AG10803 (cell line): ENCODE measurements around the gene MFSD1.

Source experiments
- DNase-seq: peaks from one replicate; pipeline ENCODE4 v3.0.0; 2010; ENCODE audit warnings: low read depth
- H3K4me3 ChIP-seq: 2 replicates; pipeline ENCODE4 v1.5.1; 2011; ENCODE audit warnings: mild to moderate bottlenecking, low read length, control low read depth
- CTCF ChIP-seq: conservative IDR thresholded peaks from 2 replicates; pipeline ENCODE4 v1.5.1; 2011; ENCODE audit warnings: mild to moderate bottlenecking, low read length, control low read depth, inconsistent platforms

Gene MFSD1

GRCh38 chr3:158792709-158793108 is 9.1 kb upstream of the MFSD1 start:
- no peak overlapping the region for H3K4me3 ChIP-seq
- DNase-seq: peak; percentile 92
- TF ChIP-seq CTCF: no peak

GRCh38 chr3:158794206-158794605 is 7.6 kb upstream of the MFSD1 start:
- no peak overlapping the region for H3K4me3 ChIP-seq
- no peak for DNase-seq
- TF ChIP-seq CTCF: no peak

GRCh38 chr3:158794936-158795518 is 6.8 kb upstream of the MFSD1 start:
- TF ChIP-seq CTCF: peak; percentile 56
- no peak overlapping the region for H3K4me3 ChIP-seq
- peak; percentile 52 for DNase-seq

GRCh38 chr3:158801201-158801600 is 653 bp upstream of the MFSD1 start:
- DNase-seq: peak; percentile 27
- peak overlapping the region; percentile 82 for H3K4me3 ChIP-seq
- TF ChIP-seq CTCF: no peak

- TF ChIP-seq CTCF: no peak
- DNase-seq: peak; percentile 40
- H3K4me3 ChIP-seq: peak overlapping the region; percentile 82
These were observed 785 bp downstream of the MFSD1 start for GRCh38 chr3:158802409-158803268.

GRCh38 chr3:158804441-158804840 is 2.6 kb downstream of the MFSD1 start:
- no peak for DNase-seq
- no peak overlapping the region for H3K4me3 ChIP-seq

More at GRCh38 chr3:158804441-158804840, 2.6 kb downstream of the MFSD1 start:
- no peak for TF ChIP-seq CTCF
